ENCODE measurements around the gene IL12A.

The IL12A gene

GRCh38 chr3:160022068-160022467 lies 33.4 kb downstream of the IL12A start:
- FAIRE-seq, result no peak
- no peak for DNase-seq (ENCODE audit: insufficient read length, low spot score)

GRCh38 chr3:160023476-160023875 lies 34.8 kb downstream of the IL12A start:
- FAIRE-seq (no peak), DNase-seq (ENCODE audit: insufficient read length, low spot score) (no peak)

- peak; percentile 96 for FAIRE-seq
Measured at GRCh38 chr3:160027541-160028195, 39.0 kb downstream of the IL12A start.

DNA sequence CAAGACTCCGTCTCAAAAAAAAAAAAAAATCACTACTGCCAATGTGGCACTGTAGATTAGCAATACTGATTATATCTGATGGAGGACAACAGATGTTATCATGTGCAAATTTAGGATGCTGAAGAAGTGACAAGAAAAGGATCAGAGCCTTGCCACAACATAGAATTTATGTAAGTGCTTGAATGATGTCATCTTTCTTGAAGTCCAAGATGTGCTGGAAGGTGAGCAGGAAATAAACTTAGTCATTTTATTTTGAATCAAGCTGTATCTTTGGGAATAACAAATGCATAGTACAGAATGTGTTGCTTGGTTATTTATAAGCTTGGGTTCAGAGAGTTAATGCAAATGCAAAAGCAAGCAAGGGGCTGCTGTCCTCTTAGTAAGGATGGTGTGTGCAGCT lies 47.1 kb downstream of the IL12A start:
- no peak for FAIRE-seq
- no peak for DNase-seq (ENCODE audit: insufficient read length, low spot score)

More at GRCh38 chr3:160027541-160028195, 39.0 kb downstream of the IL12A start:
- no peak for DNase-seq (ENCODE audit: insufficient read length, low spot score)

GRCh38 chr3:160038862-160039562 lies 50.4 kb downstream of the IL12A start:
- DNase-seq (ENCODE audit: insufficient read length, low spot score) (no peak), FAIRE-seq (no peak)

DNA sequence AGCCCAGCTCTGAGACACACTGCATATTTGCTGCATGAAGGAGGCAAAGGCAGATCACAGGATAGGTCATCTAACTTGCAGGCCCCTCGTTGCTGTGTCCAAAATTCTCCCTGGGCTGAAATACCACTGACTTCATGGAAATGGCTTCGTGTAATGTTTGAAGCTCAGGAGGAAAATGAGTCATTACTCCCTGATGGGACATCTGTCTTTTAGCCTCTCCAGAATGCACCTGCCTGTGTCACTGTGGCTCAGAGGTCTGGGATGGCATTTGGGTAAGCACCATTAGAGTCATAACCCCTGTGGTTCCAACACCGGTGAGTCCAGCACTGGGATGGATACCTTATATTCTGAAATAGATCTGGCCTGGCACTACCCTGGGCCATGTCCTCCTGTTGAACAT lies 51.5 kb downstream of the IL12A start:
- FAIRE-seq, result no peak
- no peak for DNase-seq (ENCODE audit: insufficient read length, low spot score)

DNA sequence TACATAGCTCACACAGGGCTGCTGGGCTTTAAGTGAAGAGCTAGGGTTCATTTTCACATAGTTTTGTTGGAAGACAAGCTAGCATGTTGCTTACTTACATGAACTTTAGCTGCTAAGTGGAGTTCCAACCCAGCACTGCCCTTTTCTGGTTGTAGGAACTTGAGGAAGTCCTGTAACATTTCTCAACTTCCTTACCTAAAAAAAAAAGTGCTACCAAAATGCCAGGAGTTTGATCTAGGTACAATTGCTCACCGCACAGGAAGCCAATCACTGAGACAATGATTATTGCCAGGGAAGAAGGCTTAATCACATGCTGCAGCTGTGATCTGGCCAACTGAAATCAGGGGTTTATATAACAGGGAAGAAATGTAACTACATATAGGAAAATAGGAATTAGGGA lies 52.8 kb downstream of the IL12A start:
- DNase-seq (ENCODE audit: insufficient read length, low spot score), result no peak
- no peak for FAIRE-seq

GRCh38 chr3:160044121-160044520 lies 55.5 kb downstream of the IL12A start:
- FAIRE-seq (no peak), DNase-seq (ENCODE audit: insufficient read length, low spot score) (no peak)
